Left renal cortex interstitium (tissue), 4 donors: Measurements from ENCODE around the gene GIGYF1. TPM values are rescaled to one million over a fixed set of nuclear protein-coding genes. Genes with fewer than 3 reads are reported as not detected.
"Not testable (repeated sequence)": the region's sequence is repeated elsewhere in the genome, so short reads cannot be mapped to it uniquely, and the experiment has no call there.

ENCODE experiments used
- DNase-seq, 4 donors: peaks; one replicate each; pipeline ENCODE4 v3.0.0-alpha.2; 2013; ENCODE audit warnings: low read depth in 4 of 4, low spot score in 2 of 4, missing footprints in 1 of 4
- polyA plus RNA-seq, 4 donors: library from polyadenylated mRNA; unstranded; fragments of 120-200 nt; gene quantifications; one replicate each; pipeline ENCODE4 v1.2.1, GENCODE V29; 2013; ENCODE audit not compliant: insufficient read length in 4 of 4

Gene GIGYF1
- polyA plus RNA-seq, 4 donors: 25.7 to 70.4 (median 48.9) TPM

DNA sequence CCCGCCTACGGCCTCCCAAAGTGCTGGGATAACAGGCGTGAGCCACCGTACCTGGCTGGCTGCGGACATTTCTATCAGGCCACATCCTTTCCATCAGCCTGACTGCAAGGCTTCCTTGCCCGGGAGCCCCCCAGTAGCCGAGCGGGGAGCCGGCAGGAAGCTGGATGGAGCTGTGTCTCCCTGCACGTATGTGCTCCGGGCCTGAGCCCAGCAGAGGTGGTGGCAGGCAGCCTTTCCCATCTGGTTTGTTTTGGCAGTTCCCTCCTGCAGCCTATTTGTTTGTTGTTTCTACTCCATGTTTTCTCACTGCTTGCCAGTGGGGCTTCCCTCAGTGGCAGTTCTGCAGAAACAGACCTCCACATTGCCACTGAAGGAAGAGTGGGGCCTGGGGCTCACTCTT lies 17.3 kb upstream of the GIGYF1 start:
- DNase-seq: no peak

DNA sequence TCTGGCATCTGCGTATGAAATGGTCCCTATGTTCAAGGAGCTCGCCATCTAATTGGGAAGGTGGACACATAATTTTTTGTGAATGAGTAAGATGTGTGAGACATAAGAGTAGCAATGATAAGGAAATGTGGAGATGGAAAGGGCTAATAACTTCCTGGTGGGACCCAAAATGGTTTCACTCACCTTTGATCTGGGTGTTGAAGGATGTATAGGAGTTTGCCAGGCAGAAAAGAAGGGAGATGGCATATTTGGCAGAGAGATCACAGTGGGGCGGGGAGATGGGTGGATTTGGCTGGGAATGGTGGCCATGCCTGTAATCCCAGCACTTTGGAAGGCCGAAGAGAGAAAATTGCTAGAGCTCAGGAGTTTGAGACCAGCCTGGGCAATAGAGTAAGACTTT lies 16.4 kb upstream of the GIGYF1 start:
- no peak for DNase-seq

DNA sequence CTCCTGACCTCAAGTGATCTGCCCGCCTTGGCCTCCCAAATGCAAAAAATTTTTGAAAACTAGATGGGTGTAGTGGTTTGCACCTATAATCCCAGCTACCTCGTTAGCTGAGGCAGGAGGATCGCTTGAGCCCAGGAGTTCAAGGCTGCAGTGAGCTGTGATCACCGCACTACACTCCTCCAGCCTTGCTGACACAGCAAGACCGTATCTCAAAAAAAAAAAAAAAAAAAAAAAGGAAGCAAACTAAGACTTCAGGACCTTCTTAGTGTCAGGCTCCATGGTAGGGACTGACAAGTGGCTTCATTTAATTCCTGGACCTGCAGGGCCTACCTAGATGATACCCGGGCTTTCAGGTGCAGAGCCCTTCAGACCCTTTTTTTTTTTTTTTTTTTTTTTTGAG lies 14.3 kb upstream of the GIGYF1 start:
- DNase-seq: no peak

DNA sequence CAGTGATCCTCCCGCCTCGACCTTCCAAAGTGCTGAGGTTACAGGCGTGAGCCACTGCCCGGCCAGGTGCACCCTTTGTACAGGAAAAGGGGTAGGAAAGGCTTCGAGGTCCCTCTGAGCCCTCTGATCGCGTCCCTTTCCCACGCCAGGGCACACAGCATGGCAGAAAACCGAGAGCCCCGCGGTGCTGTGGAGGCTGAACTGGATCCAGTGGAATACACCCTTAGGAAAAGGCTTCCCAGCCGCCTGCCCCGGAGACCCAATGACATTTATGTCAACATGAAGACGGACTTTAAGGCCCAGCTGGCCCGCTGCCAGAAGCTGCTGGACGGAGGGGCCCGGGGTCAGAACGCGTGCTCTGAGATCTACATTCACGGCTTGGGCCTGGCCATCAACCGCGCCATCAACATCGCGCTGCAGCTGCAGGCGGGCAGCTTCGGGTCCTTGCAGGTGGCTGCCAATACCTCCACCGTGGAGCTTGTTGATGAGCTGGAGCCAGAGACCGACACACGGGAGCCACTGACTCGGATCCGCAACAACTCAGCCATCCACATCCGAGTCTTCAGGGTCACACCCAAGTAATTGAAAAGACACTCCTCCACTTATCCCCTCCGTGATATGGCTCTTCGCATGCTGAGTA lies 12.7 kb upstream of the GIGYF1 start:
- DNase-seq: no peak

DNA sequence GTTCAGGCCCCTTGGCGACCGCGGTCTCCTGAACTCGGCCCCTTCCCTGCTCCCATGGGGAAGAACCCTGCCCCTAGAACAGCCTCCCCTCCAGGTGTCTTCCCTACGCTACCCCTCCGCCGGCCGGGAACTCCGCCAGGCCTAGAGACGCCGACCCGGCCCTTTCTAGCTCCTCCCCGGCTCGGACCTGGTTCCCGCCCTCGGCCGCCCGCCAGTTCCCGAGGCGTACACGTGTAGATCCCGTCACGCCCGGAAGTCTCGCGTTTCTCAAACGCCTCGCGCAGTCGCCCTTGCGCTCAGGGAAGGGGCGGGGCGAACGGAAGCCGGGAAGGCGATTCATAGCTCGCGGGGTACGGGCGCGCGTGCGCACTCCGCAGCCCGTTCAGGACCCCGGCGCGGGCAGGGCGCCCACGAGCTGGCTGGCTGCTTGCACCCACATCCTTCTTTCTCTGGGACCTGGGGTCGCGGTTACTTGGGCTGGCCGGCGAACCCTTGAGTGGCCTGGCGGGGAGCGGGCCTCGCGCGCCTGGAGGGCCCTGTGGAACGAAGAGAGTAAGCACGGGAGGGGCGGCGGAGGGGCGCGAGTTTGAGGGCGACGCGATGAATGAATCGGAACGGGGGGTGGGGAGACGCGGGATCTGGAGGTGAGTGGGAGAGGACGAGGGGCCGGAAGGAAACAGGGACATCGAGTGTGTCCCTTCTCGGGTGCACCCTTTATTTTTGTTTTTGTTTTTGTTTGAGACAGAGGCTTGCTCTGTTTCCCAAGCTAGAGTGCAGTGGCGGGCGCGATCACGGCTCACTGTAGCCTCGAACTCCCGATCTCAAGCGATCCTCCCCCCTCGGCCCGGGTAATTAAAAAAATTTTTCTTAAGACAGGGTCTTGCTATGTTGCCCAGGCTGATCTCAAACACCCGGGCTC lies 12.0 kb upstream of the GIGYF1 start, which contains the start of gene POP7:
Gene POP7 (plus strand): TSS at position 369 of the 919 bp plus-strand sequence. CDS start 710 bp downstream, outside the sequence.
- peak; percentile 84 to 97 (median 96) for DNase-seq

DNA sequence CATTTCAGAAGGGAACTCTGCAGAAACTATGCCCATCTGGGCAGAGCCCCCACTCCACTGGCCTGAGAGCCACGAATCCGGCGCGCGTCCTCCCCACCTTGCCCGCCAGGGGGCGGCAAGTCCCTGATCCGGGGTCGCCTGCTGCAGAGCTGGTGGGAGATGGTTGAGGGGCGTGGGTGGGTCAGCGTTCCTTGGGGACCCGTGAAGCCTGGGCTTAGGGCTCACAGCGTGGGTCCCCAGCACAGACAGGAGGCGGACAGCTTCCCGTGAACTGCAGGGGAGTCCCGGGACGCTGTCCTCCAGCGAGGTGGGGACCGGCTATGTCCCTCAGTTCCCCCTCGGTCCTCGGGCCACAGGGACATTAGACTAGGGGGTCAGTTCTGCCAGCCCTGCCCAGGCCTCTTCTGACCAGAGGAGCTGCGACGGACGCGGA lies 11.3 kb upstream of the GIGYF1 start:
- DNase-seq: peak in 3 of 4 donors; percentile 62 to 70 (median 64)

DNA sequence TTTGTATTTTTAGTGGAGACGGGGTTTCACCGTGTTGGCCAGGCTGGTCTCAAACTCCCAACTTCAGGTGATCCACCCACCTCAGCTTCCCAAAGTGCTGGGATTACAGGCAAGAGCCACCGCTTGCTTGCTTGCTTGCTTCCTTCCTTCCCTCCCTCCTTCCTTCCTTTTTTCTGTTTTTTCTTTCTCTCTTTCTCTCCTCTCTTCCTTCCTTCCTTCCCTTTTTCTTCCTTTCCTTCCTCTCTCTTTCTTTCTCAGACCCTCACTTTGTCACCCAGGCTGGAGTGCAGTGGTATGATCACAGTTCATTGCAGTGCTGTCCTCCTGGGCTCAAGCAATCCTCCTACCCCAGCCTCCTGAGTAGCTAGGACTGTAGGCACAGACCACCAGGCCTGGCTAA lies 7.0 kb upstream of the GIGYF1 start:
- DNase-seq: not testable (repeated sequence)

DNA sequence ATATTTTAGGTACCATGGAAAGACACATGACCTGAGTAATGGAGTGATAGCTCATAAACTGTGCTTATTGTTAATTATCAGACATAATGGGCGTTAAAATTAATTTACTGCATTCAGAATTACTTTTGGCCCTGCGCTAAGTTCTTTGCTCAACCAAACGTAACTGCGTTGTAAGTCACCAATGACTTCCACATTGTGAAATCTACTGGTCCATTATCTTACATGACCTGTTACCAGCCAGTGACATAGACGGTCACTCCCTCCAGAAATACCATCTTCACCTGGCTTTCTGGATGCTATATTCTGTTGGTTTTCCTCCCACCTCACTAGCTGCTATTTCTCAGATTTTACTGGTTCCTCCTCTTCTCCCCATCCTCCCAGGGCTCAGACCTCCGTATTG lies 5.0 kb upstream of the GIGYF1 start:
- DNase-seq: no peak

DNA sequence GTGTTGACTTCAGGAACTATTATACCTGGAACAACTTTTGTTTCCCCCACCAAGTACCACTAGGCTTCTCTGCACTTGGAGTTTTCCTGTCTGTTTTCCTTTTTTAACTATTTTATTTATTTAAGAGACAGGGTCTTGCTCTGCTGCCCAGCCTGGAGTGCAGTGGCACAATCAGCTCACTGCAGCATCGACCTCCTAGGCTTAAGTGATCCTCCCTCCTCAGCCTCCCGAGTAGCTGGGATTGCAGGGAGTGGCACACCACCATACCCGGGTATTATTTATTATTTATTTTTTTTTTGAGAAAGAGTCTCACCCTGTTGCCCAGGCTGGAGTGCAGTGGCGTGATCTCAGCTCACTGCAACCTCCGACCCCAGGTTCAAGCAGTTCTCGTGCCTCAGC lies 2.1 kb upstream of the GIGYF1 start:
- DNase-seq: no peak

DNA sequence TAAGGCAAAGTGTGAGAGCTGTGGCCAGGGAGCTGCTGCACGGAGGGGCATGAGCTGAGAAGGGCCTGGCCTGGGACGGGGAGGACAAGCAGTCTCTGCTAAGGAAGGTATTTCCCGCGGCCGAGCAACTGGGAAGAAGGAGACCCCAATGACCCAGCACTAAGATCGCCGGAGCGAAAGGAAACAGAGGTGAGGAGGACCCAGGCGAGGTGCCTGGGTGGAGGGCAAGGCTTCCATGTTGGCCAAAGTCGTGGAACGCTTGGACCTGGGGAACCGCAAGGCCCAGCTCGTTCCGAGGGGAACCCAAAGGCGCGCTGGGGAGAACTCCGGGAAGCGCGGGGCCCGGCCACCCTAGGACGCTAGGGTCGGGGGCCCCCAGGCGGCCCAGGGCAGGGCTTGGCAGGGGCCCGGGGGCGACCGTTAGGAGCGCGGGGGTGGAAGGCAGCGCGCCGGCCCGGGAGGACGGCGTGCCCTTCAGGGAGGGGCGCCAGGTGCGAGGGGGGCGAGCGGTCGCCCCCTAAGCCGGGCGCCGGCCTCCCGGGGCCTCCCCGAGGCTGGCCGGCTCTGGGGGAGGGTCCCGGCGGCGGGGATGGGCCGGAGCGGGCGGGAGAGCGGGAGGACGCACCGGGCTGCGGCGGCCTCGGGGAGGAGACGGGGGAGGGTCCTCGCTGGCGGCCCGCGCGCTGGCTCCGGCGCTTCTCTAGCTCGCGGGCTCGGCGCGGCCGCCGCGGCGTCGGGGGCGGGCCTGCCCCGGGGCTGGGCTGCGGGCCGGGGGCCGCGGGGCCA lies 545 bp downstream of the GIGYF1 start:
- no peak for DNase-seq

DNA sequence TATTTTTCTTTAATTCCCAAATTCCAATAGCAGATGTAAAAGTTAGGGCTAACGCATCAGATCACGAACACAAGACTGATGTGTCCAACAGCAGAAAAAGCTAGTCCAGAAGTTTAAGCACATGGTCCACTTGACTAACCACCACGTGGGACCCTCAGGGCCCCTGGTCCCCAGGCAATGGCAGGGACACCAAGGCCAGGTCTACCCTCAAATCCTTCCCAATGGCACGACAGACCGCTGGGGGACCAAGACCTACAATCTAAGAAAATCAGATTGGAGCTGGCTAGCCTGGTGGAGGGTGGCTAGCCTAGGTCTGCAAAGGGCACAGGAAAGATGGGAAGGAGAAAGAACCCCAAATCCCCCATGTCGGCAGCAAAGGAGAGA lies 1.5 kb downstream of the GIGYF1 start:
- no peak for DNase-seq

DNA sequence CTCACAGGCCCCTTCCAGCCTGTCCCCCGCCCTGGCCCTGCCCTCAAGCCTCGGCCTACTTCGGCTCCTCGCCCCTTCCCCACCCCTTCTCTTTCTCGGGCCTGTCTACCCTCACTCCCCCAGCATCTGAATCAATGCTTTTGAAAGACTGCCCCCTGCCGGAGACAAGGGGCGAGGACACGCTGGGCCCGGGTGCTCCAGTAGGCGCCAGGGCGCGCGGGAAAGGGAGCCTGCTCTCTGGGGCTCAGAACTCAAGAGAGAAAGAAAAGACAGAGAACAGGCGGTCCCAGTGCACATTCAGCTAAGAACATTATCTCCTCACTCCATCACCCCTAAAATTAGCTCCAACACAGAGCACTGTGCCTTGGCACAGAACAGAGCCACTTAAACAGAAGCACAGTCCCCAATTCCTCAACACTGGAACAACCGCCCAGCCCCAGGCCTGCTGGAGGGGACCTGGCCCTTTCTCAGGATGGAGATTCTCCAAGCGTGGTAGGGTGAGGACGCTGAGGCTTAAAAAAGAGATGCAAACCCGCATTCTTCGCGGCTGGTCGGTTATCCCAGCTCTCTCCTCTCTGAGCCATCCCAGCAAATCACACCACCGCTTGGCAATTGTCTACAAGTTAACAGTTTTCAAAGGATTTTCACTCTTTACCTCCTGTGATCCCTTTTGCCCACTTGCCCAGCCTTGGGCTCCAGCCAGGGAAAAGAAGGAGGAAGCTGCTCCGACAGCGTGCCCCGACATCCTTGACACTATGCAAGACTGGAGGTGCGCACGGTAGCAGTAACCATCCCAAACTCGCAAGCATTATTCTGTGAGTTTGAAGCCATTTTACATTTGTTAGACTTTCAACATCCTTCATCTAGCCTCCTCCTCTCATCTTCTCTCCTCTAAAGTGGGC lies 2.1 kb downstream of the GIGYF1 start:
- peak in 1 of 4 donors; percentile 77 for DNase-seq

DNA sequence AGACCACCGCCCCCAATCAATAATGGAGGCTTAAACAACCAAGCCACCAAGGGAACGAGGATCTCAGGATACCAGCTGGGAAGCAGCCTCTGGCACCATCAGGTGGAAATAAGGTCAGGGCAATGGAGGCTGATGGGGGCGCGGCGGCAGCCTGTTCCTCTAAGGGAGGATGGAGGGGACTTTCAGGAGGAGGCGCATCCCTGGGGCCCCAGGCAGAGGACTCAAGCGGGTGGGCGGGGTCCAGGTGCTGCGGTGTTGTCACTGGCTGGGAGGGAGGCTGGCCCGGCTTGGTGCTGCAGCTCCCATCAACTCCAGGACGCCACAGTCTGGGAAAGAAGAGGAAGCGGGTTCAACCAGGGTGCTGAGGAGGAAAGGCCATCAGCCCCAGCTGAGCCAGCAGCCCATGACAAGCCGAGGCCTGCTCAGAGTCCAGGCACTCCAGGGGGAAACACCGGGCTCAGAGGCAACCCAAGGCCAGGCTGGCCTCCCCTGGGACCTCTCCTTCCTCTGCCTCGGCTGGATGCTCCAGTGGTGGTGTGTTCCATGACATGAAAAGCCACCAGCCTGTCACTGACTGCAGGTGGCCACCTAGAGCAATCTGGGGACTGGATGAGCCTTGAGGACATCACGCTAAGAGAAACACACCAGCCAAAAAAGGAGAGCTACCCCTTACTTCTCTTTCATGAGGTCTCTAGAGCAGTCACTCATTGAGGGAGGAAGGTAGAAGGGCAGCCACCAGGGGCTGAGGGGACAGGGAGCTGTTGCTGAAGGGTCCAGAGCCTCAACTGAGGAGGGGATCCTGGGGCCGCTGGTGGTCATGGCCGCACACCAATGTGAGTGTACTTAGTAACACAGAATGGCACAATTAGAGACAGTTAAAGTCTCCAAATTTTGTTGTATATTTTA lies 4.6 kb downstream of the GIGYF1 start:
- DNase-seq: no peak

DNA sequence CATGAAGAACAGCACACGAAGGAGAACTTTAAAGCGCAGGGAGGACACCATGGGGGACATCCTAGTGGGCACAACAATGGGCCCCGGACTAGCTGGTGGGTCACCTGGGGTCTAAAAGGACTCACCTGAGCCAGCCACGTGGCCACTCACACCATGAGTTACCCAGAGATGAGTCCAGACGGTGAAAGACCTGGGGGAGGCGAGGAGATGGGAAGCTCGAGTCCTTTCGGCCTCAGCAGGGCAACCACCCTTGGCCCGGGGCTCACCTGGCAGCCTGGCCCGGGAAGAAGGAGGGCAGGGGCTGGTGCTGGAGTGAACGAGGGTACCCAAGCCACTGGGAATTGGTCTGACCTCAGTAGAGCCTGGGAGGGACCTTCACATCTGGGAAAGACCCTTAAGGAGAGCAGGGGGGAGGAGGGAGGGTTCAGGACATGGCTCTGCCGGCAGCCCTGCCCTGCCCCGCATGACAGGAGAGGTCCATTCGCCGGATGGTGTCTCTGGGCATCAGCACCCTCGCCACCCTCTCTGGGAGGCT lies 5.7 kb downstream of the GIGYF1 start:
- DNase-seq: no peak

DNA sequence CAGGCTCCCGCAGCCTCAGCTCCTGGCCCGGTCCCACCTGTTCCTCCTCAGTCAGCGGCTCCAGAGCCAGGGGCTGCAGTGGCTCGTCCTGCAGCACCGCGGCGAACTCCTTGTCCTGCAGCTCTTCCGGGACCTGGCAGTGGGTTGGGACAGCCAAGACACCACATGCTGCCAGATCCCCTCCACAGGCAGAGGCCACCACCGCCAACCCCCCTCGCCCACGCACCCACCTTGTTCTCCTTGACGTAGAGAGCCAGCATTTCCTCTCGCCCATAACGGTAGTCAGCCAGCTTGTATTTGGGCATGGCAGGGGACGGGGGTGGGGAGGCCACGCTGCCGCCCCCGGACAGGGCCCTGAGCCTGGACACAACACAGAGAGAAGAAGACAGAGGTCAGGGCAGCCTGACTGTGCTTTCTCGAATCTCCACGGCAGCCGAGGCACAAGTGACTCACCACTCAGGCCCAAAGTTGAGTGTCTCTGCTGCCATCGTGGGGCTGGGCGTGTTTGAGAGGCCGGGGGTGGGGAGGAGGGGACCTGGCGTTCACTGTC lies 6.2 kb downstream of the GIGYF1 start:
- DNase-seq: no peak

DNA sequence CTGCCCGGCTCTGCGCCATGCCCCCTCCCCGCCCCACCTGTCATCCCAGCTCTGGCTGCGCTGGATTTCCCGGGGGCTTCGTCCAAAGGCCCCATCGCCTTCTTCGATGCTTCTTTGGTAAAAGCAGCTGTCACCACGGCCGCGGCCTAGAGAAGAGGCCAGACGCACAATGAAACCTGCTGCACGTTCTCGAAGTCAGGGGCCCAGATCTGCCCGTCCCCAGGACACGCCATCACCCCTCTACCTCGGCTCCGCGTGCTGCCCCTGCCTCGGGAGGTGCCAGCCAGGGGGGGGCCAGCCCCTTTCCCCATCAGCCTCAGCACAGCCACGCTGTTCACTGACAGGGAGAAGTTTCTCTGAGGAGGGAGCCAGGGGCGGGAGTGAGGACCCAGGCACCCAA lies 6.8 kb downstream of the GIGYF1 start:
- DNase-seq: no peak

DNA sequence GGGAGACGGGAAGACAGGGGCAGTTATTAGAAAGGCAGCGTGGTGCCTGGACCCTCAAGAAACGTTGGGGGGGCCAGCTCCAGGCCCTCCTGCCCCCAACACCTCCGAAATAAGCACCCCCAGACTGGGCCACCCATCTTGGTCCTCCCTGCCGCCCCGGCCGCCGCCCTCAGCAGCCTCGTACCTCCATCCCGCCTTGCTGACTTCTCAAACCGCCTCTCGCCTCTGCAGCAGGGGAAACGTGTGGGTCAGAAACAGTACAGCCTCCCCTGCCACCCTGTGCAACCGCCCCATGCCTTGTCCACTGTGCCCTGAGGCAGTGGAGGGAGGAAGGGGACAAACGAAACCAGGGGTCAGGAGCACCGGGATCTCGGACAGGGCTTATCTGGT lies 7.2 kb downstream of the GIGYF1 start:
- DNase-seq: no peak

DNA sequence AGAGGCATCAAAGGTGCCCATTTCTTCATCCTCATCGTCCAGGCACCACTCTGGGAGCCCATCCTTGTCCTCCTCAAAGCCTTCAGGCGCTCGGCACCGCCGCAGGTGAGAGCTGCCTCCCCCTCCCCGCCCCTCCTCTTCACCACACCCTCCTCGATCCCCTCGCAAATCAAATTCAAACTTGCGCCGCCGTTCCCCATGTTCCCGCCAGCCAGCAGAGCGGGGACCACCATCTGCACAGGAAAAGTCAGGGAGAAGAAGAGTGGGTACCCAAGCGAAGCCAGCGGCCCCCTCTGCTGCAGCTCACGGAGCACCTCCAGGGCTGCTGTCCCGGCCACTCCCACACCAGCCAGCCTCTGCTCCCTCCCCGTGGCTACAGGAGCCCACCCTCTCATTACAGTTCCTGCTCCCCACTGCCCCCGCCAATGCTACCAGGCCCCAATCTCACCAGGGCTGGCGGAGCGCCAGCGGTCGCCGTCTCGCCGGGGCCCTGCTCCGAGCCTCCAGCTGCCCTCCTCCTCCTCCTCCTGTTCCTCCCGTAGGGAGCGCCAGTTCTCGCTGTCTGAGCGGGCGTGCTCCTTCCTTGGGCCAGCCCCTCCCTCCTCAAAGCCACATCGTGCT lies 7.7 kb downstream of the GIGYF1 start:
- DNase-seq: no peak
